DOHH2 (cell line): ENCODE measurements around the gene RINL.

Experiments used
- H3F3A ChIP-seq: fragments of 200-600 bp; sonication (generic), shearing (Covaris generic); 2 replicates; pipeline ENCODE4 v1.6.0; 2016; ENCODE audit warnings: antibody characterized with exemption, mild to moderate bottlenecking; ENCODE audit not compliant: control insufficient read depth, insufficient read depth
- H3K27ac ChIP-seq: fragments of 200-600 bp; sonication (generic); 2 replicates; pipeline ENCODE4 v1.5.1; 2014; ENCODE audit warnings: low read depth, mild to moderate bottlenecking, low read length, moderate library complexity
- H3K27me3 ChIP-seq: fragments of 200-600 bp; sonication (generic); 2 replicates; pipeline ENCODE4 v1.6.1; 2014; ENCODE audit warnings: mild to moderate bottlenecking, low read length, mixed read lengths; ENCODE audit not compliant: control insufficient read depth
- H3K36me3 ChIP-seq: fragments of 200-600 bp; sonication (generic); 2 replicates; pipeline ENCODE4 v1.6.1; 2014; ENCODE audit warnings: mild to moderate bottlenecking, low read length, moderate library complexity, mixed read lengths; ENCODE audit not compliant: control insufficient read depth
- H3K4me1 ChIP-seq: fragments of 200-600 bp; sonication (generic); 2 replicates; pipeline ENCODE4 v1.6.1; 2014; ENCODE audit warnings: mild to moderate bottlenecking, low read length, mixed read lengths; ENCODE audit not compliant: control insufficient read depth
- H3K4me2 ChIP-seq: fragments of 200-600 bp; sonication (generic); 2 replicates; pipeline ENCODE4 v1.6.0; 2014; ENCODE audit warnings: mild to moderate bottlenecking, low read length, moderate library complexity
- H3K4me3 ChIP-seq: fragments of 200-600 bp; sonication (generic); 2 replicates; pipeline ENCODE4 v1.5.1; 2014; ENCODE audit warnings: mild to moderate bottlenecking, low read length, mixed read lengths
- H3K79me2 ChIP-seq: fragments of 200-600 bp; sonication (generic); 2 replicates; pipeline ENCODE4 v1.6.1; 2014; ENCODE audit warnings: mild to moderate bottlenecking, low read length, mixed read lengths; ENCODE audit not compliant: control insufficient read depth
- H3K9me2 ChIP-seq: fragments of 200-600 bp; sonication (generic); replicated peaks from 2 replicates; pipeline ENCODE4 v1.6.1; 2014; ENCODE audit warnings: mild to moderate bottlenecking, low read length, mixed read lengths; ENCODE audit not compliant: control insufficient read depth
- H3K9me3 ChIP-seq: fragments of 200-600 bp; sonication (generic); 2 replicates; pipeline ENCODE4 v1.6.1; 2014; ENCODE audit warnings: antibody characterized with exemption, low read length, mixed read lengths; ENCODE audit not compliant: control insufficient read depth, insufficient read depth
- H4K20me1 ChIP-seq: fragments of 200-600 bp; sonication (generic); 2 replicates; pipeline ENCODE4 v1.6.0; 2014; ENCODE audit warnings: low read depth, mild to moderate bottlenecking, antibody characterized with exemption, low read length, moderate library complexity; ENCODE audit not compliant: control insufficient read depth, insufficient read depth
- CTCF ChIP-seq: fragments of 200-600 bp; sonication (generic); IDR thresholded peaks from one replicate; pipeline ENCODE4 v1.5.1; 2014; ENCODE audit warnings: antibody characterized with exemption, mild to moderate bottlenecking, low read depth, low read length; ENCODE audit not compliant: poor library complexity, severe bottlenecking
- EZH2phosphoT487 ChIP-seq: fragments of 200-600 bp; sonication (generic); IDR thresholded peaks from 2 replicates; pipeline ENCODE4 v1.6.1; 2017; ENCODE audit warnings: borderline replicate concordance, mild to moderate bottlenecking, antibody characterized with exemption, low read length, moderate library complexity, mixed read lengths

Gene RINL

GRCh38 chr19:38911388-38912001 lies 33.4 kb upstream of the RINL start:
- Histone ChIP-seq H3K27ac (no peak overlapping the region), H3K27me3 (no peaks in the 10 kb centered on the region), H3K9me3 (no peaks in the 10 kb centered on the region), H3F3A (no peaks in the 10 kb centered on the region), H3K79me2 (no peaks in the 10 kb centered on the region), H3K9me2 (no peaks in the 10 kb centered on the region), H3K36me3 (peaks cover 15% of the 10 kb centered on the region), H3K4me3 (no peak overlapping the region), H4K20me1 (no peaks in the 10 kb centered on the region), H3K4me2 (no peak overlapping the region), H3K4me1 (no peaks in the 10 kb centered on the region)
- no peak for TF ChIP-seq EZH2phosphoT487
- TF ChIP-seq CTCF: no peak

- H3K27ac ChIP-seq: no peak overlapping the region
- H3K4me1 ChIP-seq: no peaks in the 10 kb centered on the region
- no peak for TF ChIP-seq EZH2phosphoT487
- TF ChIP-seq CTCF: no peak
- no peaks in the 10 kb centered on the region for H3K9me2 ChIP-seq
- no peaks in the 10 kb centered on the region for H3K27me3 ChIP-seq
- H3K9me3 ChIP-seq: no peaks in the 10 kb centered on the region
- H3F3A ChIP-seq: no peaks in the 10 kb centered on the region
- H3K4me3 ChIP-seq: no peak overlapping the region
- no peak overlapping the region for H3K4me2 ChIP-seq
- no peaks in the 10 kb centered on the region for H4K20me1 ChIP-seq
- H3K79me2 ChIP-seq: no peaks in the 10 kb centered on the region
- peaks cover 19% of the 10 kb centered on the region for H3K36me3 ChIP-seq
Observed at GRCh38 chr19:38910488-38910887, 32.4 kb upstream of the RINL start.

- TF ChIP-seq EZH2phosphoT487 (no peak), CTCF (no peak)
- Histone ChIP-seq H3K4me1 (no peaks in the 10 kb centered on the region), H3F3A (no peaks in the 10 kb centered on the region), H3K79me2 (peaks cover 4% of the 10 kb centered on the region), H3K9me2 (no peaks in the 10 kb centered on the region), H3K27ac (no peak overlapping the region), H3K27me3 (no peaks in the 10 kb centered on the region), H3K36me3 (peaks cover 33% of the 10 kb centered on the region), H3K4me2 (no peak overlapping the region), H3K9me3 (no peaks in the 10 kb centered on the region), H4K20me1 (no peaks in the 10 kb centered on the region), H3K4me3 (no peak overlapping the region)
Observed at GRCh38 chr19:38908911-38909310, 30.8 kb upstream of the RINL start.
